HUES48 (cell line): ENCODE data around the gene SAMD4A.

Experiments used
- H3K27ac ChIP-seq: one replicate; pipeline ENCODE4 v1.7.0; 2013; ENCODE audit warnings: low read depth, low read length, inconsistent platforms
- H3K27me3 ChIP-seq: 2 replicates; pipeline ENCODE4 v1.6.1; 2013; ENCODE audit warnings: mild to moderate bottlenecking, low read length; ENCODE audit not compliant: control insufficient read depth, insufficient read depth
- H3K36me3 ChIP-seq: 2 replicates; pipeline ENCODE4 v1.6.1; 2013; ENCODE audit warnings: low read length; ENCODE audit not compliant: control insufficient read depth, insufficient read depth
- H3K4me1 ChIP-seq: 2 replicates; pipeline ENCODE4 v1.6.1; 2013; ENCODE audit warnings: mild to moderate bottlenecking, low read length; ENCODE audit not compliant: control insufficient read depth, insufficient read depth
- H3K4me3 ChIP-seq: 2 replicates; pipeline ENCODE4 v1.5.1; 2013; ENCODE audit warnings: mild to moderate bottlenecking, low read depth, low read length
- H3K9ac ChIP-seq: 2 replicates; pipeline ENCODE4 v1.6.1; 2013; ENCODE audit warnings: mild to moderate bottlenecking, low read depth, low read length, moderate library complexity
- H3K9me3 ChIP-seq: 2 replicates; pipeline ENCODE4 v1.6.1; 2013; ENCODE audit warnings: low read length; ENCODE audit not compliant: control insufficient read depth, insufficient read depth

SAMD4A gene

GRCh38 chr14:54579621-54580020, 12.7 kb downstream of the SAMD4A start:
- Histone ChIP-seq H3K9me3 (no peaks in the 10 kb centered on the region), H3K4me3 (no peak overlapping the region), H3K36me3 (no peaks in the 10 kb centered on the region), H3K4me1 (no peaks in the 10 kb centered on the region), H3K9ac (no peak overlapping the region), H3K27ac (no peak overlapping the region), H3K27me3 (no peaks in the 10 kb centered on the region)

GRCh38 chr14:54580933-54581332, 14.0 kb downstream of the SAMD4A start:
- Histone ChIP-seq H3K27me3 (no peaks in the 10 kb centered on the region), H3K27ac (no peak overlapping the region), H3K9me3 (no peaks in the 10 kb centered on the region), H3K36me3 (no peaks in the 10 kb centered on the region), H3K4me3 (no peak overlapping the region), H3K9ac (no peak overlapping the region), H3K4me1 (no peaks in the 10 kb centered on the region)

GRCh38 chr14:54582334-54582733, 15.4 kb downstream of the SAMD4A start:
- no peak overlapping the region for H3K9ac ChIP-seq
- no peaks in the 10 kb centered on the region for H3K36me3 ChIP-seq
- H3K27ac ChIP-seq: no peak overlapping the region
- no peaks in the 10 kb centered on the region for H3K9me3 ChIP-seq
- no peak overlapping the region for H3K4me3 ChIP-seq
- H3K4me1 ChIP-seq: no peaks in the 10 kb centered on the region
- no peaks in the 10 kb centered on the region for H3K27me3 ChIP-seq

GRCh38 chr14:54584097-54584496, 17.2 kb downstream of the SAMD4A start:
- Histone ChIP-seq H3K4me3 (no peak overlapping the region), H3K27me3 (no peaks in the 10 kb centered on the region), H3K9ac (no peak overlapping the region), H3K36me3 (no peaks in the 10 kb centered on the region), H3K27ac (no peak overlapping the region), H3K4me1 (no peaks in the 10 kb centered on the region), H3K9me3 (no peaks in the 10 kb centered on the region)

GRCh38 chr14:54585214-54585613, 18.3 kb downstream of the SAMD4A start:
- Histone ChIP-seq H3K9me3 (no peaks in the 10 kb centered on the region), H3K27ac (no peak overlapping the region)

GRCh38 chr14:54589076-54589475, 22.1 kb downstream of the SAMD4A start:
- H3K9me3 ChIP-seq: no peaks in the 10 kb centered on the region
- no peak overlapping the region for H3K4me3 ChIP-seq
- no peak overlapping the region for H3K27ac ChIP-seq
- H3K27me3 ChIP-seq: no peaks in the 10 kb centered on the region
- H3K9ac ChIP-seq: no peak overlapping the region
- H3K36me3 ChIP-seq: no peaks in the 10 kb centered on the region
- H3K4me1 ChIP-seq: peaks cover 12% of the 10 kb centered on the region; the same call in 1 of the 2 replicates

More at GRCh38 chr14:54585214-54585613, 18.3 kb downstream of the SAMD4A start:
- Histone ChIP-seq H3K9ac (no peak overlapping the region), H3K27me3 (no peaks in the 10 kb centered on the region), H3K4me1 (no peaks in the 10 kb centered on the region), H3K36me3 (no peaks in the 10 kb centered on the region), H3K4me3 (no peak overlapping the region)

GRCh38 chr14:54589843-54590242, 22.9 kb downstream of the SAMD4A start:
- Histone ChIP-seq H3K36me3 (no peaks in the 10 kb centered on the region), H3K4me3 (no peak overlapping the region), H3K9me3 (no peaks in the 10 kb centered on the region), H3K27me3 (no peaks in the 10 kb centered on the region), H3K4me1 (peaks cover 15% of the 10 kb centered on the region; the same call in 1 of the 2 replicates), H3K27ac (no peak overlapping the region), H3K9ac (no peak overlapping the region)

- Histone ChIP-seq H3K4me1 (peaks cover 15% of the 10 kb centered on the region; the same call in 1 of the 2 replicates), H3K4me3 (no peak overlapping the region), H3K36me3 (no peaks in the 10 kb centered on the region), H3K27ac (no peak overlapping the region), H3K9me3 (no peaks in the 10 kb centered on the region), H3K9ac (no peak overlapping the region), H3K27me3 (no peaks in the 10 kb centered on the region)
Observed at GRCh38 chr14:54590481-54590880, 23.6 kb downstream of the SAMD4A start.

GRCh38 chr14:54591461-54591860, 24.5 kb downstream of the SAMD4A start:
- Histone ChIP-seq H3K27me3 (no peaks in the 10 kb centered on the region), H3K27ac (no peak overlapping the region), H3K4me3 (no peak overlapping the region), H3K9ac (no peak overlapping the region), H3K9me3 (no peaks in the 10 kb centered on the region), H3K36me3 (no peaks in the 10 kb centered on the region), H3K4me1 (peaks cover 15% of the 10 kb centered on the region; the same call in 1 of the 2 replicates)

- H3K9ac ChIP-seq: no peak overlapping the region
- H3K4me3 ChIP-seq: no peak overlapping the region
- H3K9me3 ChIP-seq: no peaks in the 10 kb centered on the region
- no peak overlapping the region for H3K27ac ChIP-seq
- H3K36me3 ChIP-seq: no peaks in the 10 kb centered on the region
- no peaks in the 10 kb centered on the region for H3K27me3 ChIP-seq
- peaks cover 15% of the 10 kb centered on the region; the same call in 1 of the 2 replicates for H3K4me1 ChIP-seq
Observed at GRCh38 chr14:54591866-54592265, 24.9 kb downstream of the SAMD4A start.

- Histone ChIP-seq H3K9me3 (no peaks in the 10 kb centered on the region), H3K4me3 (no peak overlapping the region), H3K36me3 (no peaks in the 10 kb centered on the region), H3K27me3 (no peaks in the 10 kb centered on the region), H3K9ac (no peak overlapping the region), H3K27ac (no peak overlapping the region), H3K4me1 (peaks cover 15% of the 10 kb centered on the region; the same call in 1 of the 2 replicates)
Observed at GRCh38 chr14:54593860-54594259, 26.9 kb downstream of the SAMD4A start.

GRCh38 chr14:54594537-54594936, 27.6 kb downstream of the SAMD4A start:
- Histone ChIP-seq H3K4me1 (peaks cover 16% of the 10 kb centered on the region; the same call in 1 of the 2 replicates), H3K27me3 (no peaks in the 10 kb centered on the region), H3K4me3 (no peak overlapping the region), H3K27ac (no peak overlapping the region), H3K9me3 (no peaks in the 10 kb centered on the region), H3K9ac (no peak overlapping the region), H3K36me3 (no peaks in the 10 kb centered on the region)
